ENCODE results near the gene ASIC1.
A peak's percentile ranks its signal among the peaks of the same experiment; 100 is the strongest.

Gene ASIC1

GRCh38 chr12:50058743-50059312, 1.4 kb downstream of the ASIC1 start:
- H2AFZ ChIP-seq (ENCODE audit: low read length): no peak overlapping the region
- no peak overlapping the region for H3K4me3 ChIP-seq (ENCODE audit: low read depth, low read length, poor library complexity, severe bottlenecking)
- H3K4me1 ChIP-seq (ENCODE audit: insufficient read depth, low read length, severe bottlenecking): peaks cover 37% of the 10 kb centered on the region
- no peaks in the 10 kb centered on the region for H3F3A ChIP-seq (ENCODE audit: insufficient read depth, low read length)
- no peaks in the 10 kb centered on the region for H4K20me1 ChIP-seq (ENCODE audit: insufficient read depth, low read length)
- no peaks in the 10 kb centered on the region for H3K9me2 ChIP-seq (ENCODE audit: low read depth, low read length)
- H3K79me2 ChIP-seq (ENCODE audit: insufficient read depth, low read length): no peaks in the 10 kb centered on the region
- no peaks in the 10 kb centered on the region for H3K9me3 ChIP-seq (ENCODE audit: low read length)
- no peak for TF ChIP-seq CTCF (IDR thresholded peaks at IDR 0.05; ENCODE audit: low read length)
- no peak for TF ChIP-seq EZH2 (IDR thresholded peaks at IDR 0.05; ENCODE audit: borderline replicate concordance, low read length)
- no peak overlapping the region for H3K27ac ChIP-seq (ENCODE audit: low read depth, low read length, poor library complexity, severe bottlenecking)
- no peak overlapping the region for H3K9ac ChIP-seq (ENCODE audit: low read length)
- H3K36me3 ChIP-seq (ENCODE audit: insufficient read depth, low read length): no peaks in the 10 kb centered on the region
- H3K4me2 ChIP-seq (ENCODE audit: low read length): no peak overlapping the region; the same call in 1 of the 2 replicates
- H3K27me3 ChIP-seq (ENCODE audit: insufficient read depth, low read length): peaks cover 8% of the 10 kb centered on the region; the same call in 1 of the 2 replicates

DNA sequence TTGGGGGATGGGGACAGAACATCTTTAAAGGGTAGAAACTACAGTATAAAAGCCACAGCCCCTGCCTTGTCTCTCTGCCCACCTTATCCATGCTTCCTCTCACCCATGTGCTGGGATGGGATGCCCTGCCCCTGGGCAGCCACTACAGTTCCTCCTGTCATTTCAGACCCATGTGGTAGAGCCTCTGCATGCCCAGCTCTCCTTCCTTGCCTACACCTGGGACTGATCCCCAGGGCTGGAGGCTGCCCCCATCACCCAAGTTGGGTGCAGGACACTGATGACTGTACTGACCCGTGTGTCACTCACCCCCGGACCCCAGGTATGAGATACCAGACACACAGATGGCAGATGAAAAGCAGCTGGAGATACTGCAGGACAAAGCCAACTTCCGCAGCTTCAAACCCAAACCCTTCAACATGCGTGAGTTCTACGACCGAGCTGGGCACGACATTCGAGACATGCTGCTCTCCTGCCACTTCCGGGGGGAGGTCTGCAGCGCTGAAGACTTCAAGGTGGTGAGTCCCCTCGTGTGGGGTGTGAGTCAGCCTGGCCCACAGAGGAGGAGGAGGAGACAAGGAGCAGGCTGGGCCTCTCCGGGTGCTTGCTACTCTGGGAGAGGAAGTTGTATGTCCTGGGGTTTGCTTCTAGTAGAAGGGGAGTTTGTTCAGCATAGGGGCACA, 2.2 kb downstream of the ASIC1 start:
- TF ChIP-seq CTCF (IDR thresholded peaks at IDR 0.05; ENCODE audit: low read length) (no peak), EZH2 (IDR thresholded peaks at IDR 0.05; ENCODE audit: borderline replicate concordance, low read length) (no peak)
- H3K9me2 ChIP-seq (ENCODE audit: low read depth, low read length): no peaks in the 10 kb centered on the region
- H3K9ac ChIP-seq (ENCODE audit: low read length): no peak overlapping the region; the same call in 1 of the 2 replicates
- H3K79me2 ChIP-seq (ENCODE audit: insufficient read depth, low read length): no peaks in the 10 kb centered on the region
- peaks cover 8% of the 10 kb centered on the region; the same call in 1 of the 2 replicates for H3K27me3 ChIP-seq (ENCODE audit: insufficient read depth, low read length)
- no peak overlapping the region for H3K27ac ChIP-seq (ENCODE audit: low read depth, low read length, poor library complexity, severe bottlenecking)
- no peak overlapping the region for H3K4me3 ChIP-seq (ENCODE audit: low read depth, low read length, poor library complexity, severe bottlenecking)
- no peaks in the 10 kb centered on the region for H3K9me3 ChIP-seq (ENCODE audit: low read length)
- H3K4me1 ChIP-seq (ENCODE audit: insufficient read depth, low read length, severe bottlenecking): peaks cover 37% of the 10 kb centered on the region
- H3K36me3 ChIP-seq (ENCODE audit: insufficient read depth, low read length): no peaks in the 10 kb centered on the region
- H4K20me1 ChIP-seq (ENCODE audit: insufficient read depth, low read length): no peaks in the 10 kb centered on the region
- peak overlapping the region; percentile 34; the same call in 1 of the 2 replicates for H3K4me2 ChIP-seq (ENCODE audit: low read length)
- H3F3A ChIP-seq (ENCODE audit: insufficient read depth, low read length): no peaks in the 10 kb centered on the region
- H2AFZ ChIP-seq (ENCODE audit: low read length): no peak overlapping the region

GRCh38 chr12:50060120-50060468, 2.7 kb downstream of the ASIC1 start:
- Histone ChIP-seq H3K4me3 (ENCODE audit: low read depth, low read length, poor library complexity, severe bottlenecking) (no peak overlapping the region), H3K27me3 (ENCODE audit: insufficient read depth, low read length) (peaks cover 8% of the 10 kb centered on the region; the same call in 1 of the 2 replicates)

More at GRCh38 chr12:50060120-50060468, 2.7 kb downstream of the ASIC1 start:
- Histone ChIP-seq H3K4me2 (ENCODE audit: low read length) (no peak overlapping the region), H3K9ac (ENCODE audit: low read length) (no peak overlapping the region), H3F3A (ENCODE audit: insufficient read depth, low read length) (no peaks in the 10 kb centered on the region), H3K36me3 (ENCODE audit: insufficient read depth, low read length) (no peaks in the 10 kb centered on the region), H3K9me3 (ENCODE audit: low read length) (no peaks in the 10 kb centered on the region), H3K9me2 (ENCODE audit: low read depth, low read length) (no peaks in the 10 kb centered on the region), H3K4me1 (ENCODE audit: insufficient read depth, low read length, severe bottlenecking) (peaks cover 37% of the 10 kb centered on the region), H3K79me2 (ENCODE audit: insufficient read depth, low read length) (no peaks in the 10 kb centered on the region), H4K20me1 (ENCODE audit: insufficient read depth, low read length) (no peaks in the 10 kb centered on the region), H3K27ac (ENCODE audit: low read depth, low read length, poor library complexity, severe bottlenecking) (no peak overlapping the region), H2AFZ (ENCODE audit: low read length) (no peak overlapping the region)
- TF ChIP-seq CTCF (IDR thresholded peaks at IDR 0.05; ENCODE audit: low read length) (no peak), EZH2 (IDR thresholded peaks at IDR 0.05; ENCODE audit: borderline replicate concordance, low read length) (no peak)

Data from OCI-LY1 (cell line).